Neural progenitor cell (in vitro differentiated cells): ENCODE results near the gene CEP78. TPM values are rescaled to one million over a fixed set of nuclear protein-coding genes. Genes with fewer than 3 reads are reported as not detected.
"Not testable (repeated sequence)": the region's sequence is repeated elsewhere in the genome, so short reads cannot be mapped to it uniquely, and the experiment has no call there.

Experiments
- DNase-seq: peaks from one replicate; pipeline ENCODE4 v3.0.0-alpha.2; 2016; ENCODE audit warnings: low spot score
- H2AFZ ChIP-seq: fragments of 200-600 bp; sonication (generic); replicated peaks from 2 replicates; pipeline ENCODE4 v1.6.1; 2016; ENCODE audit warnings: antibody characterized with exemption
- H3F3A ChIP-seq: fragments of 200-600 bp; sonication (generic); 2 replicates; pipeline ENCODE4 v1.6.1; 2016; ENCODE audit warnings: antibody characterized with exemption, low read depth
- H3K27ac ChIP-seq: fragments of 200-600 bp; sonication (generic); 2 replicates; pipeline ENCODE4 v1.5.1; 2016; ENCODE audit warnings: mild to moderate bottlenecking
- H3K27me3 ChIP-seq: fragments of 200-600 bp; sonication (generic); 2 replicates; pipeline ENCODE4 v1.6.1; 2016; ENCODE audit warnings: mild to moderate bottlenecking, moderate library complexity
- H3K36me3 ChIP-seq: fragments of 200-600 bp; sonication (generic); 2 replicates; pipeline ENCODE4 v1.5.1; 2016
- H3K4me1 ChIP-seq: fragments of 200-600 bp; sonication (generic); 2 replicates; pipeline ENCODE4 v1.6.1; 2016; ENCODE audit warnings: mixed run types
- H3K4me2 ChIP-seq: fragments of 200-600 bp; sonication (generic); 2 replicates; pipeline ENCODE4 v1.6.1; 2016
- H3K4me3 ChIP-seq: fragments of 200-600 bp; sonication (generic); 2 replicates; pipeline ENCODE4 v1.5.1; 2016
- H3K79me2 ChIP-seq: fragments of 200-600 bp; sonication (generic); 2 replicates; pipeline ENCODE4 v1.6.1; 2016; ENCODE audit warnings: low read depth
- H3K9ac ChIP-seq: fragments of 200-600 bp; sonication (generic); 2 replicates; pipeline ENCODE4 v1.6.1; 2016
- H3K9me3 ChIP-seq: fragments of 200-600 bp; sonication (generic); 2 replicates; pipeline ENCODE4 v1.5.1; 2016; ENCODE audit warnings: low read depth
- H4K20me1 ChIP-seq: fragments of 200-600 bp; sonication (generic); 2 replicates; pipeline ENCODE4 v1.6.1; 2016; ENCODE audit warnings: low read depth
- H3K27ac Mint-ChIP-seq: 3 replicates; pipeline ENCODE4 v1.8.0; 2021; ENCODE audit warnings: mixed read lengths
- H3K27me3 Mint-ChIP-seq: 2 replicates; pipeline ENCODE4 v1.8.0; 2022; ENCODE audit warnings: low read depth, mild to moderate bottlenecking, inconsistent platforms, moderate library complexity, mixed read lengths; ENCODE audit not compliant: insufficient read depth
- H3K36me3 Mint-ChIP-seq: 3 replicates; pipeline ENCODE4 v1.8.0; 2021; ENCODE audit warnings: mixed read lengths
- H3K4me1 Mint-ChIP-seq: 3 replicates; pipeline ENCODE4 v1.8.0; 2021; ENCODE audit warnings: mixed read lengths
- H3K4me3 Mint-ChIP-seq: 3 replicates; pipeline ENCODE4 v1.8.0; 2021; ENCODE audit warnings: mild to moderate bottlenecking, moderate library complexity, mixed read lengths
- H3K9me3 Mint-ChIP-seq: 3 replicates; pipeline ENCODE4 v1.8.0; 2020; ENCODE audit warnings: mixed read lengths
- EZH2 ChIP-seq: fragments of 200-600 bp; sonication (generic); IDR thresholded peaks from 2 replicates; pipeline ENCODE4 v1.6.1; 2017; ENCODE audit warnings: antibody characterized with exemption, mild to moderate bottlenecking, moderate library complexity
- EZH2phosphoT487 ChIP-seq: fragments of 200-600 bp; sonication (generic); IDR thresholded peaks from 2 replicates; pipeline ENCODE4 v1.6.1; 2017; ENCODE audit warnings: antibody characterized with exemption
- total RNA-seq: library from RNA; depleted of rRNA; stranded (reverse); fragments of >200 nt; gene quantifications from 2 replicates; pipeline ENCODE4 v1.2.3, GENCODE V29; 2015; ENCODE audit warnings: low replicate concordance
- TF ChIP-seq, protein P1 (sequence below): fragments of 200-600 bp; sonication (generic); IDR thresholded peaks from 2 replicates; pipeline ENCODE4 v1.5.1; 2017; ENCODE audit warnings: antibody characterized with exemption, mild to moderate bottlenecking

Gene CEP78
- total RNA-seq, 1 donor from 2014 or later: 122 TPM

DNA sequence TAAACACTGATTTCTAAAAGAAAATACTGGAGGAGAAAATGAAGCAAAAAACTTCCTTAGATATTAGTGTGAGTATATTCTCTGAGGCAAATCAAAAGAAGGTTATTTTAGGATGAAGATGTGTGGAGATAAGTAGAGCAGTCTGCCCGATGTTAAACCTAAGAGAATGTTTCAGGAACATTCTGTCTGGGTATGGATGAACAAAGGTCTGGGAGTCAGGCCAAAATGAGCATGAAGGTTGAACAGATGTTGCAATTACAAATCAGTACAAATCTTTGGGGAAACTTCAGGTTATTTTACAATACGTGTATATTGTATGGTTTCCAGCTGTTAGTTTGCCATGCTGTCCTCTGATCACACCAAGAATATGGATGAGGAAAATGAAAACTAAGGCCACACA lies 14.4 kb upstream of the CEP78 start:
- H3K36me3 Mint-ChIP-seq: no peaks in the 10 kb centered on the region
- Histone ChIP-seq H3K36me3 (no peaks in the 10 kb centered on the region), H3K4me2 (no peak overlapping the region), H3K4me3 (no peak overlapping the region), H3K9me3 (no peaks in the 10 kb centered on the region), H2AFZ (no peak overlapping the region), H4K20me1 (no peaks in the 10 kb centered on the region), H3K27ac (no peak overlapping the region), H3K9ac (no peak overlapping the region), H3K27me3 (no peaks in the 10 kb centered on the region), H3K79me2 (no peaks in the 10 kb centered on the region), H3F3A (no peaks in the 10 kb centered on the region), H3K4me1 (no peaks in the 10 kb centered on the region)
- TF ChIP-seq EZH2 (no peak), EZH2phosphoT487 (no peak)
- TF ChIP-seq, protein P1, sequence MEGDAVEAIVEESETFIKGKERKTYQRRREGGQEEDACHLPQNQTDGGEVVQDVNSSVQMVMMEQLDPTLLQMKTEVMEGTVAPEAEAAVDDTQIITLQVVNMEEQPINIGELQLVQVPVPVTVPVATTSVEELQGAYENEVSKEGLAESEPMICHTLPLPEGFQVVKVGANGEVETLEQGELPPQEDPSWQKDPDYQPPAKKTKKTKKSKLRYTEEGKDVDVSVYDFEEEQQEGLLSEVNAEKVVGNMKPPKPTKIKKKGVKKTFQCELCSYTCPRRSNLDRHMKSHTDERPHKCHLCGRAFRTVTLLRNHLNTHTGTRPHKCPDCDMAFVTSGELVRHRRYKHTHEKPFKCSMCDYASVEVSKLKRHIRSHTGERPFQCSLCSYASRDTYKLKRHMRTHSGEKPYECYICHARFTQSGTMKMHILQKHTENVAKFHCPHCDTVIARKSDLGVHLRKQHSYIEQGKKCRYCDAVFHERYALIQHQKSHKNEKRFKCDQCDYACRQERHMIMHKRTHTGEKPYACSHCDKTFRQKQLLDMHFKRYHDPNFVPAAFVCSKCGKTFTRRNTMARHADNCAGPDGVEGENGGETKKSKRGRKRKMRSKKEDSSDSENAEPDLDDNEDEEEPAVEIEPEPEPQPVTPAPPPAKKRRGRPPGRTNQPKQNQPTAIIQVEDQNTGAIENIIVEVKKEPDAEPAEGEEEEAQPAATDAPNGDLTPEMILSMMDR: no peak
- H3K4me1 Mint-ChIP-seq: no peaks in the 10 kb centered on the region
- H3K9me3 Mint-ChIP-seq: no peaks in the 10 kb centered on the region
- no peak for DNase-seq
- no peaks in the 10 kb centered on the region for H3K27me3 Mint-ChIP-seq
- no peak overlapping the region for H3K4me3 Mint-ChIP-seq
- no peak overlapping the region for H3K27ac Mint-ChIP-seq

DNA sequence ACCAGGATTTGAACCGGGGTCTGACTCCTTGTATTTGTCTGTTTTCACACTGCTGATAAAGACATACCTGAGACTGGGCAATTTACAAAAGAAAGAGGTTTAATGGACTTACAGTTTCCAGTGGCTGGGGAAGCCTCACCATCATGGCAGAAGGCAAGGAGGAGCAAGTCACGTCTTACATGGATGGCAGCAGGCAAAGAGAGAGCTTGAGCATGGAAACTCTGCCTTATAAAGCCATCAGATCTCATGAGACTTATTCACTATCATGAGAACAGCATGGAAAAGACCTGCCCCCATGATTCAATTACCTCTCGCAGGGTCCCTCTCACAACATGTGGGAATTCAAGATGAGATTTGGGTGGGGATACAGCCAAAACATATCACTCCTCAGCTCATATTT lies 14.0 kb upstream of the CEP78 start:
- not testable (repeated sequence) for H3F3A ChIP-seq, H3K79me2 ChIP-seq, H3K9me3 ChIP-seq, H3K36me3 ChIP-seq, H3K27me3 ChIP-seq, H3K9me3 Mint-ChIP-seq, H3K36me3 Mint-ChIP-seq, H3K27ac Mint-ChIP-seq, H3K4me3 ChIP-seq, DNase-seq, H4K20me1 ChIP-seq, H2AFZ ChIP-seq, H3K4me1 Mint-ChIP-seq, H3K4me1 ChIP-seq, H3K27ac ChIP-seq, H3K4me3 Mint-ChIP-seq, H3K27me3 Mint-ChIP-seq, H3K9ac ChIP-seq, H3K4me2 ChIP-seq

DNA sequence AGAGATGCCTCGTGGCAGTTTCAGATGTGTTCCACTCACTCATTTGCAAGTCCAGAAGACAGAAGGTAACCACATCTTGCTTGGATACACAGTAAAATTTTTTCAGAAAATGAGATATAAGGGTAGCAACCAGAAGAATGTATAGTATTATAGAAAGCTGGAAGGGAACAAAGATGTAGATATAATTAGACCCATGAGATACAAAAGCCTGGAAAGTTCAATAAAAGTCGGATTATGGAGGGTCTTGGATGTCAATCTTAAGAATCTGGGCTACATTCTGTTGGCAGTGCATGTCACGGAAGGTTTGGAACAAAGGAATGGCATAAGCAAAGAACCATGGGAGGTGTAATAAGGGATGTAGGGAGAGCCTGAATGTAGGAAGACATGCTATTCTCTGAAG lies 5.1 kb upstream of the CEP78 start:
- Mint-ChIP-seq H3K4me1 (peaks cover 10% of the 10 kb centered on the region), H3K4me3 (no peak overlapping the region), H3K36me3 (no peaks in the 10 kb centered on the region), H3K27ac (no peak overlapping the region), H3K9me3 (no peaks in the 10 kb centered on the region), H3K27me3 (no peaks in the 10 kb centered on the region)
- Histone ChIP-seq H3K36me3 (no peaks in the 10 kb centered on the region), H3K4me2 (no peak overlapping the region), H3K27me3 (no peaks in the 10 kb centered on the region), H4K20me1 (no peaks in the 10 kb centered on the region), H3F3A (peaks cover 4% of the 10 kb centered on the region), H3K9me3 (no peaks in the 10 kb centered on the region), H2AFZ (no peak overlapping the region), H3K79me2 (peaks cover 11% of the 10 kb centered on the region), H3K9ac (no peak overlapping the region), H3K4me1 (peaks cover 7% of the 10 kb centered on the region), H3K4me3 (no peak overlapping the region), H3K27ac (no peak overlapping the region)
- no peak for DNase-seq
- no peak for TF ChIP-seq EZH2phosphoT487
- TF ChIP-seq, protein P1: no peak
- TF ChIP-seq EZH2: no peak

DNA sequence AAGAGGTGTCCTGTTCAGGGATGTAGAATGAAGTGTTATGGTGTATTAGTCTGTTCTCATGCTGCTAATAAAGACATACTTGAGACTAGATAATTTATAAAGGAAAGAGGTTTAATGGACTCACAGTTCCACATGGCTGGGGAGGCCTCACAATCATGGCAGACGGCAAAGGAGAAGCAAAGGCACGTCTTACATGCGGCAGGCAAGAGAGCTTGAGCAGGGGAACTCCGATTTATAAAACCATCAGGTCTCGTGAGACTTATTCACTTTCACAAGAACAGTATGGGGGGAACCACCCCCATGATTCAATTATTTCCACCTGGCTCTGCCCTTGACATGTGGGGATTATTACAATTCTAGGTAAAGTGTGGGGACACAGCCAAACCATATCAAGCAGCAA lies 3.4 kb upstream of the CEP78 start:
- not testable (repeated sequence) for H3K36me3 ChIP-seq, H3K36me3 Mint-ChIP-seq, H4K20me1 ChIP-seq, H3K9me3 Mint-ChIP-seq, H3K4me3 ChIP-seq, H3K9me3 ChIP-seq, H3K4me2 ChIP-seq, H2AFZ ChIP-seq, H3K27me3 ChIP-seq, H3K4me3 Mint-ChIP-seq, DNase-seq, H3K27me3 Mint-ChIP-seq, H3F3A ChIP-seq, H3K9ac ChIP-seq, H3K27ac Mint-ChIP-seq, H3K27ac ChIP-seq
- H3K4me1 ChIP-seq: peaks cover 12% of the 10 kb centered on the region
- peaks cover 25% of the 10 kb centered on the region for H3K79me2 ChIP-seq
- H3K4me1 Mint-ChIP-seq: peaks cover 14% of the 10 kb centered on the region
